Left lung (tissue), 8 donors: ENCODE results near the gene CYB5RL. TPM values are rescaled to one million over a fixed set of nuclear protein-coding genes. Genes with fewer than 3 reads are reported as not detected.

Experiments used
- polyA plus RNA-seq, 6 donors: library from polyadenylated mRNA; unstranded; fragments of 120-200 nt; gene quantifications; one replicate each; pipeline ENCODE4 v1.2.1, GENCODE V29; 2013; ENCODE audit not compliant: insufficient read length in 6 of 6
- total RNA-seq, 2 donors: library from RNA; stranded (reverse); fragmentation: NEBNext Ultra II Directional; extraction: Animal tissue kit (Norgen Biotek cat#: 25700); gene quantifications; one replicate each; pipeline ENCODE4 v1.2.1, GENCODE V29; 2021
- donor health status: DM: no; HTN: yes; CAD: no.
- donor health status: DM: no; HTN: no; CAD: no.

CYB5RL gene
- total and polyA plus RNA-seq, 8 donors = 7.4 to 11.7 (median 10.2) TPM

Other genes with a start within 250 kb of the CYB5RL start
- 1 to 10 TPM in 1 of 2 donors, not detected in 1; 6.5 TPM for gene LDLRAD1, start 181.8 kb downstream of the CYB5RL start, total RNA-seq
- 1 to 10 TPM in 5 of 6 donors, under 1 TPM in 1; 0.68 to 6.9 (median 3.2) TPM for gene LDLRAD1, start 181.8 kb downstream of the CYB5RL start, polyA plus RNA-seq
- 100 to 1,000 TPM; 354 to 468 TPM for gene TMEM59, start 146.8 kb downstream of the CYB5RL start, total RNA-seq
- gene TMEM59, start 146.8 kb downstream of the CYB5RL start, polyA plus RNA-seq = 100 to 1,000 TPM; 235 to 349 (median 309) TPM
- gene TCEANC2, start 146.4 kb downstream of the CYB5RL start, total RNA-seq = 1 to 10 TPM; 5.2 to 5.8 TPM
- 10 to 100 TPM in 5 of 6 donors, 1 to 10 TPM in 1; 8.9 to 13.3 (median 10.5) TPM for gene TCEANC2, start 146.4 kb downstream of the CYB5RL start, polyA plus RNA-seq
- gene CDCP2, start 47.0 kb downstream of the CYB5RL start, total RNA-seq = under 1 TPM in 1 of 2 donors, not detected in 1; 0.18 TPM
- gene CDCP2, start 47.0 kb downstream of the CYB5RL start, polyA plus RNA-seq = under 1 TPM in 3 of 6 donors, not detected in 3; 0.15 to 0.18 (median 0.18) TPM
- gene MRPL37, start 137 bp upstream of the CYB5RL start, total RNA-seq = 10 to 100 TPM; 55.5 to 68.4 TPM
- 10 to 100 TPM; 56.7 to 66.0 (median 59.0) TPM for gene MRPL37, start 137 bp upstream of the CYB5RL start, polyA plus RNA-seq
- gene SSBP3, start 206.4 kb upstream of the CYB5RL start, total RNA-seq = 10 to 100 TPM; 33.0 to 35.2 TPM
- 100 to 1,000 TPM in 5 of 6 donors, 10 to 100 TPM in 1; 99.5 to 129 (median 119) TPM for gene SSBP3, start 206.4 kb upstream of the CYB5RL start, polyA plus RNA-seq